Neural progenitor cell (in vitro differentiated cells): ENCODE measurements around the gene MYO10. TPM values are rescaled to one million over a fixed set of nuclear protein-coding genes. Genes with fewer than 3 reads are reported as not detected.

ENCODE experiments used
- DNase-seq: peaks from one replicate; pipeline ENCODE4 v3.0.0-alpha.2; 2016; ENCODE audit warnings: low spot score
- H2AFZ ChIP-seq: fragments of 200-600 bp; sonication (generic); replicated peaks from 2 replicates; pipeline ENCODE4 v1.6.1; 2016; ENCODE audit warnings: antibody characterized with exemption
- H3F3A ChIP-seq: fragments of 200-600 bp; sonication (generic); 2 replicates; pipeline ENCODE4 v1.6.1; 2016; ENCODE audit warnings: antibody characterized with exemption, low read depth
- H3K27ac ChIP-seq: fragments of 200-600 bp; sonication (generic); 2 replicates; pipeline ENCODE4 v1.5.1; 2016; ENCODE audit warnings: mild to moderate bottlenecking
- H3K27me3 ChIP-seq: fragments of 200-600 bp; sonication (generic); 2 replicates; pipeline ENCODE4 v1.6.1; 2016; ENCODE audit warnings: mild to moderate bottlenecking, moderate library complexity
- H3K36me3 ChIP-seq: fragments of 200-600 bp; sonication (generic); 2 replicates; pipeline ENCODE4 v1.5.1; 2016
- H3K4me1 ChIP-seq: fragments of 200-600 bp; sonication (generic); 2 replicates; pipeline ENCODE4 v1.6.1; 2016; ENCODE audit warnings: mixed run types
- H3K4me2 ChIP-seq: fragments of 200-600 bp; sonication (generic); 2 replicates; pipeline ENCODE4 v1.6.1; 2016
- H3K4me3 ChIP-seq: fragments of 200-600 bp; sonication (generic); 2 replicates; pipeline ENCODE4 v1.5.1; 2016
- H3K79me2 ChIP-seq: fragments of 200-600 bp; sonication (generic); 2 replicates; pipeline ENCODE4 v1.6.1; 2016; ENCODE audit warnings: low read depth
- H3K9ac ChIP-seq: fragments of 200-600 bp; sonication (generic); 2 replicates; pipeline ENCODE4 v1.6.1; 2016
- H3K9me3 ChIP-seq: fragments of 200-600 bp; sonication (generic); 2 replicates; pipeline ENCODE4 v1.5.1; 2016; ENCODE audit warnings: low read depth
- H4K20me1 ChIP-seq: fragments of 200-600 bp; sonication (generic); 2 replicates; pipeline ENCODE4 v1.6.1; 2016; ENCODE audit warnings: low read depth
- H3K27ac Mint-ChIP-seq: 3 replicates; pipeline ENCODE4 v1.8.0; 2021; ENCODE audit warnings: mixed read lengths
- H3K27me3 Mint-ChIP-seq: 2 replicates; pipeline ENCODE4 v1.8.0; 2022; ENCODE audit warnings: low read depth, mild to moderate bottlenecking, inconsistent platforms, moderate library complexity, mixed read lengths; ENCODE audit not compliant: insufficient read depth
- H3K36me3 Mint-ChIP-seq: 3 replicates; pipeline ENCODE4 v1.8.0; 2021; ENCODE audit warnings: mixed read lengths
- H3K4me1 Mint-ChIP-seq: 3 replicates; pipeline ENCODE4 v1.8.0; 2021; ENCODE audit warnings: mixed read lengths
- H3K4me3 Mint-ChIP-seq: 3 replicates; pipeline ENCODE4 v1.8.0; 2021; ENCODE audit warnings: mild to moderate bottlenecking, moderate library complexity, mixed read lengths
- H3K9me3 Mint-ChIP-seq: 3 replicates; pipeline ENCODE4 v1.8.0; 2020; ENCODE audit warnings: mixed read lengths
- CTCF ChIP-seq: fragments of 200-600 bp; sonication (generic); IDR thresholded peaks from 2 replicates; pipeline ENCODE4 v1.5.1; 2017; ENCODE audit warnings: antibody characterized with exemption, mild to moderate bottlenecking
- EZH2 ChIP-seq: fragments of 200-600 bp; sonication (generic); IDR thresholded peaks from 2 replicates; pipeline ENCODE4 v1.6.1; 2017; ENCODE audit warnings: antibody characterized with exemption, mild to moderate bottlenecking, moderate library complexity
- EZH2phosphoT487 ChIP-seq: fragments of 200-600 bp; sonication (generic); IDR thresholded peaks from 2 replicates; pipeline ENCODE4 v1.6.1; 2017; ENCODE audit warnings: antibody characterized with exemption
- total RNA-seq: library from RNA; depleted of rRNA; stranded (reverse); fragments of >200 nt; gene quantifications from 2 replicates; pipeline ENCODE4 v1.2.3, GENCODE V29; 2015; ENCODE audit warnings: low replicate concordance

Gene MYO10
- total RNA-seq, 1 donor from 2014 or later: 39.1 TPM

GRCh38 chr5:16791036-16791705 is 144.9 kb downstream of the MYO10 start:
- peaks cover 8% of the 10 kb centered on the region for H3K79me2 ChIP-seq
- no peaks in the 10 kb centered on the region for H3K36me3 ChIP-seq
- no peak overlapping the region for H3K27ac ChIP-seq
- Mint-ChIP-seq H3K27ac (no peak overlapping the region), H3K36me3 (peaks cover 4% of the 10 kb centered on the region), H3K9me3 (no peaks in the 10 kb centered on the region), H3K4me1 (peaks cover 29% of the 10 kb centered on the region), H3K4me3 (no peak overlapping the region), H3K27me3 (peaks cover 2% of the 10 kb centered on the region)
- H3K4me2 ChIP-seq: no peak overlapping the region
- H4K20me1 ChIP-seq: peaks cover 10% of the 10 kb centered on the region
- no peaks in the 10 kb centered on the region for H3K9me3 ChIP-seq
- H3K4me3 ChIP-seq: no peak overlapping the region
- TF ChIP-seq CTCF (peak; percentile 84), EZH2phosphoT487 (no peak)
- H2AFZ ChIP-seq: no peak overlapping the region
- H3F3A ChIP-seq: no peaks in the 10 kb centered on the region
- no peak overlapping the region for H3K9ac ChIP-seq
- H3K27me3 ChIP-seq: no peaks in the 10 kb centered on the region
- peak; percentile 59 for DNase-seq
- peaks cover 4% of the 10 kb centered on the region for H3K4me1 ChIP-seq

DNA sequence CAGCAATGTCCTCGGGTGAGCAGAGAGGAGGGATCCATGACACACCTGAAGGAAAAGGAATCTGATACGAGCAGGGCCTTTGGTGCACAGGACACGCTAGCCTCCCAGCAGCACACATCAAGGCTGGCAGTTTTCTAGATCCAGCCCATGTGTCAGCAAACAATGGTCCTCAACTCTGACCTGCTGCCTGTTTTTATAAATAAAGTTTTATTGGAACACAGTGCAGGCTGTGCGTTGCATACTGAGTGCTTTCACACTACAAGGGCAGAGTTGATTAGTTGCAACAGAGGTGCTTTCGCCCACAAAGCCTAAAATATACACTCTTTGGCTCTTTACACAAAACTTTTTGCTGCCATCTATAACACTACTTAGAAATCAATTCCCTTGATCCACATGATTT is 147.1 kb downstream of the MYO10 start:
- Histone ChIP-seq H4K20me1 (peaks cover 13% of the 10 kb centered on the region), H2AFZ (no peak overlapping the region), H3K9me3 (no peaks in the 10 kb centered on the region), H3K9ac (no peak overlapping the region), H3K4me3 (no peak overlapping the region), H3K4me1 (peaks cover 4% of the 10 kb centered on the region), H3K27me3 (no peaks in the 10 kb centered on the region), H3K36me3 (no peaks in the 10 kb centered on the region), H3K4me2 (no peak overlapping the region), H3K27ac (no peak overlapping the region), H3K79me2 (peaks cover 12% of the 10 kb centered on the region), H3F3A (no peaks in the 10 kb centered on the region)
- Mint-ChIP-seq H3K4me3 (no peak overlapping the region), H3K9me3 (no peaks in the 10 kb centered on the region), H3K27ac (no peak overlapping the region), H3K27me3 (peaks cover 2% of the 10 kb centered on the region), H3K4me1 (peaks cover 27% of the 10 kb centered on the region), H3K36me3 (peaks cover 12% of the 10 kb centered on the region)
- TF ChIP-seq EZH2phosphoT487 (no peak), EZH2 (no peak), CTCF (no peak)
- DNase-seq: no peak

DNA sequence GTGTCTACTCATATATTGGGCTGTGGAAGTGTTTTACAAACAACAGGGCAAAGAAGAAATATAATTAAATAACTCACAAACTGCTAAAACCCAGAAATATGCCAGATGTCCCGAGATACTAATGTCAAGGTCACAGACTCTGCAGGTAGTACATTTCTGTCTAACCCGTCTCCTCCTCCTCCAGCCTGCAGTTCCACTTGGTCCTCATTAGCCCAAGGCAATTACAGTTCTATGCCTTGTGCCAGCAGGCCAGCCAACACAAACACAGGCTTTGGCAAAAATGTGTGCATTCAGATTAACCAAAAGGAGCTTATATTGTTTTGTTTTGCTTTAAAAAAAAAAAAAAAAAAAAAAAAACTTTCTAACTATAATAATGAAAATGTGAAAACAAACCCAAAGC is 148.8 kb downstream of the MYO10 start:
- Mint-ChIP-seq H3K9me3 (no peaks in the 10 kb centered on the region), H3K27me3 (peaks cover 2% of the 10 kb centered on the region), H3K27ac (no peak overlapping the region), H3K36me3 (peaks cover 15% of the 10 kb centered on the region), H3K4me3 (no peak overlapping the region), H3K4me1 (peaks cover 22% of the 10 kb centered on the region)
- no peak overlapping the region for H2AFZ ChIP-seq
- H3K79me2 ChIP-seq: peaks cover 12% of the 10 kb centered on the region
- H3K27me3 ChIP-seq: no peaks in the 10 kb centered on the region
- H3K9ac ChIP-seq: no peak overlapping the region
- H3F3A ChIP-seq: no peaks in the 10 kb centered on the region
- DNase-seq: no peak
- H3K4me3 ChIP-seq: no peak overlapping the region
- peaks cover 13% of the 10 kb centered on the region for H4K20me1 ChIP-seq
- H3K4me2 ChIP-seq: no peak overlapping the region
- no peaks in the 10 kb centered on the region for H3K9me3 ChIP-seq
- H3K36me3 ChIP-seq: no peaks in the 10 kb centered on the region
- H3K4me1 ChIP-seq: peaks cover 4% of the 10 kb centered on the region
- TF ChIP-seq CTCF (no peak), EZH2 (no peak), EZH2phosphoT487 (no peak)
- H3K27ac ChIP-seq: no peak overlapping the region
